ENCODE measurements around the gene ADAMTSL2. TPM values are rescaled to one million over a fixed set of nuclear protein-coding genes. Genes with fewer than 3 reads are reported as not detected.
A peak's percentile ranks its signal among the peaks of the same experiment; 100 is the strongest.

Gene ADAMTSL2
- total RNA-seq, 1 donor from 2014 or later = 18.0 TPM

DNA sequence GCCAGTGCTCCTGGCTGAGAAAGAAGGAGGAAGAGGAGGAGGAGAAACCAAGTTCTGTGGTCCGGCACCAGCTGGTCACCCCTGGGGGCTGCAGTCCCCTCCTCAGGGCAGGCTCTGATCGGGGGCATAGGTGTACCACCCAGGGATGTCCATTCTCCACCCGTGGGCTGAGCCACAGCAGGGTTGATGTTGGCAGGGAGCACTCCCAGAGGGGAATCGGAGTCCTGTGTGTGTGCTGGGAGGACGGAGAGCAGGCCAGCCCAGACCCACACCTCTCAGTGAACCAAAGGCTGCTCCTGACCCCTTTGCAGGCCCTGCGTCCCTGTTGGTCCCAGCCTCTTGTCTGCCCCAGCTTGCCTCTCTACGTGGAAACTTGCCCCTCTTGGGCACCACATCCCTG is 4.6 kb upstream of the ADAMTSL2 start:
- ATAC-seq (no peak), DNase-seq (ENCODE audit: low spot score) (no peak)

GRCh38 chr9:133531293-133531692 is 3.2 kb upstream of the ADAMTSL2 start:
- DNase-seq (ENCODE audit: low spot score) (no peak), ATAC-seq (no peak)

DNA sequence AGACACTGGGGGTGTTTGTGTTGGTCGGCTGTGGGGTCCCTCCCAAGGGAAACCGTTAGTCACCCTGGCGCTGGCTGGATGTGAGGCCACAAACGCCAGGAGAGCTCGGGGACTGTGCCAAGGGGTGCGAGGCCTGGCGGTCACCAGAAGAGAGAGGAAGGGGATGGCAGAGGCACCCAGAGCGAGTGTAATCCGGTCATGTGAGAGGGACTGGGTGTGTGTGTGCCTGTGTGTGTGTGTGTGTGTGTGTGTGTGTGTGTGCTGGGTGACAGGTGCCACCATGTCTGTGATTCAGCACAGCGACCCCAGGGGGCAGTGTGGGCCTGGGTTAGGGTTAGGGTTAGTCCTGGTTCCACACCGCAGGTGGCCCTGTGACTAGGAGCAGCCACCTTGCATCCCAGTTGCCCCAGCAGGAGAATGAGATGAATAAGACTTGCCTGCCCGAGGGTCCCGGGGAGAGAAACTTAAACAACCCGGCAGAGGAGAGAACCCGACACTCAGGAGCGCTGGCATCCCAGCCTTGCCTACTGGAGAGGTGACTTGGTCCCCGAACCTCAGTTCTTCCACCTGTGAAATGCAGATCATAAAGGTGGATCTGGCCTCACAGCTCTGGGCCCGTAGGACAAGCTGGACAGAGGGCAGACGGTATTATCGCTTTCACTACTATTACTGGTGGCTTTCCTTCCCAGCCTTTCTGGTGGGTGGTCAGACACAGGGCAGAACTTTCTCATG is 1.4 kb upstream of the ADAMTSL2 start:
- peak; percentile 82 for DNase-seq (ENCODE audit: low spot score)
- peak; percentile 74 for ATAC-seq

- ATAC-seq (peak; percentile 8), DNase-seq (ENCODE audit: low spot score) (no peak)
Measured at GRCh38 chr9:133533857-133534256, 647 bp upstream of the ADAMTSL2 start.

- no peak for ATAC-seq
Measured at GRCh38 chr9:133535306-133535877, 888 bp downstream of the ADAMTSL2 start.

GRCh38 chr9:133536080-133536479 is 1.6 kb downstream of the ADAMTSL2 start:
- DNase-seq (ENCODE audit: low spot score) (no peak), ATAC-seq (no peak)

More at GRCh38 chr9:133535306-133535877, 888 bp downstream of the ADAMTSL2 start:
- no peak for DNase-seq (ENCODE audit: low spot score)

- no peak for DNase-seq (ENCODE audit: low spot score)
- ATAC-seq = no peak
Measured at GRCh38 chr9:133536536-133536935, 2.0 kb downstream of the ADAMTSL2 start.

GRCh38 chr9:133537257-133537656 is 2.8 kb downstream of the ADAMTSL2 start:
- no peak for DNase-seq (ENCODE audit: low spot score)
- no peak for ATAC-seq

- DNase-seq (ENCODE audit: low spot score) (no peak), ATAC-seq (no peak)
Measured at GRCh38 chr9:133538176-133538575, 3.7 kb downstream of the ADAMTSL2 start.

GRCh38 chr9:133538851-133539833 is 4.6 kb downstream of the ADAMTSL2 start:
- peak; percentile 33 for ATAC-seq
- no peak for DNase-seq (ENCODE audit: low spot score)

- DNase-seq (ENCODE audit: low spot score) = no peak
- ATAC-seq = no peak
Measured at GRCh38 chr9:133539991-133540697, 5.6 kb downstream of the ADAMTSL2 start.

DNA sequence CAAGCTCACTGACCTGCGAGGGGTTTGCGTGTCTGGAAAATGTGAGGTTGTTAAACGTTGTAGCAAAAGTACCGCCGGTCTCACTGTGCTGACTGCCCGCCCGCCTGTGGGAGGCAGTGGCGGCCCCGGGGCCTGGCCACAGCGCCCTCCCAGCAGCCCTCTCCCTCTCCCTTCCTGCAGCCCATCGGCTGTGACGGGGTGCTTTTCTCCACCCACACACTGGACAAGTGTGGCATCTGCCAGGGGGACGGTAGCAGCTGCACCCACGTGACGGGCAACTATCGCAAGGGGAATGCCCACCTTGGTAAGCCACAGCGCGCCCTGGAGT is 6.2 kb downstream of the ADAMTSL2 start:
- ATAC-seq (no peak), DNase-seq (ENCODE audit: low spot score) (no peak)

DNA sequence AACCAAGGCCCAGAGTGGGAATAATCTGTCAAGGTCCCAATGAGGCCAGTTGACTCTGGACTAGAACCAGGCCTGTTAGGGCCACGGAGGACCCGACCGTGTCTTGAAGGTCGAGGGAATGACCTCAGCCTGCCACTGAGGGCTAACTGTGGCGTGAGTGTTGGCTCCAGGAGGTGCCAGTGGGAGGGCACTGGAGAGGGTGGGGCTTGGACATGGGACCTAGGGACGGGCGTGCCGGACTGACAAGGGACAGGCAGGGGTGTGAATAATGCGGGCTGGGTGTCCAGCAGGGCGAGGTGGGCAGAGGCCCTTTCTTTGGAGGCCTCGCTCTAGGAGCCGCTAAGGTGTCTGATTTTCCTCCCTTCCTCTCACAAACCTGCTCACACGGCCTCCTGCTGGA is 7.5 kb downstream of the ADAMTSL2 start:
- ATAC-seq = no peak

GRCh38 chr9:133543772-133544467 is 9.4 kb downstream of the ADAMTSL2 start:
- ATAC-seq (no peak), DNase-seq (ENCODE audit: low spot score) (no peak)

More for the DNA sequence above, 7.5 kb downstream of the ADAMTSL2 start:
- no peak for DNase-seq (ENCODE audit: low spot score)

- no peak for DNase-seq (ENCODE audit: low spot score)
- peak; percentile 50 for ATAC-seq
Measured at GRCh38 chr9:133545494-133546286, 11.2 kb downstream of the ADAMTSL2 start.

- DNase-seq (ENCODE audit: low spot score) = peak; percentile 74
- peak; percentile 93 for ATAC-seq
Measured at GRCh38 chr9:133546287-133546680, 11.8 kb downstream of the ADAMTSL2 start.

- ATAC-seq (no peak), DNase-seq (ENCODE audit: low spot score) (no peak)
Measured at GRCh38 chr9:133547116-133547515, 12.6 kb downstream of the ADAMTSL2 start.

DNA sequence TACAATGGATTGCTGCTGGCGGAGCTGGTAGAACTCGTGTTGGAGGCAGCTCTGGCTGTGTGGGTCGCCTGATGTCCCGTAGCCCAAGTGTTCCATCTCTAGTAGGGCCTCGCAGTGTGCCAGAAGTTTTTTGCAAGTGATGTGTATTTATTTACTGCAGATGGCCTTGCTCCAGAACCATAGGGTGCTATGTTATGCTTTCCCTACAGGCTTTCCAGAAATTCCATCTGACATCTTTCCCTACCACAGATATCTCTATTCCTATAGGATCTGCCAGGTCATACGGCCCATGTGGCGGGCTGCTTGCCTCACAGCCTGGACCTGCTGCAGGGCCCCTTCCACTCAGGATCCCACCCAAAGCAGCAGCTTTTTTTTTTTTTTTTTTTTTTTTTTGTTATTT is 16.9 kb downstream of the ADAMTSL2 start:
- no peak for ATAC-seq
- no peak for DNase-seq (ENCODE audit: low spot score)

GRCh38 chr9:133552236-133552635 is 17.7 kb downstream of the ADAMTSL2 start:
- ATAC-seq (no peak), DNase-seq (ENCODE audit: low spot score) (no peak)

- ATAC-seq = no peak
- no peak for DNase-seq (ENCODE audit: low spot score)
Measured at GRCh38 chr9:133553123-133553522, 18.6 kb downstream of the ADAMTSL2 start.
